Measurements from ENCODE around the gene GSC2. TPM values are rescaled to one million over a fixed set of nuclear protein-coding genes. Genes with fewer than 3 reads are reported as not detected.

GSC2 gene
- total and polyA plus RNA-seq, 12 donors: not detected

DNA sequence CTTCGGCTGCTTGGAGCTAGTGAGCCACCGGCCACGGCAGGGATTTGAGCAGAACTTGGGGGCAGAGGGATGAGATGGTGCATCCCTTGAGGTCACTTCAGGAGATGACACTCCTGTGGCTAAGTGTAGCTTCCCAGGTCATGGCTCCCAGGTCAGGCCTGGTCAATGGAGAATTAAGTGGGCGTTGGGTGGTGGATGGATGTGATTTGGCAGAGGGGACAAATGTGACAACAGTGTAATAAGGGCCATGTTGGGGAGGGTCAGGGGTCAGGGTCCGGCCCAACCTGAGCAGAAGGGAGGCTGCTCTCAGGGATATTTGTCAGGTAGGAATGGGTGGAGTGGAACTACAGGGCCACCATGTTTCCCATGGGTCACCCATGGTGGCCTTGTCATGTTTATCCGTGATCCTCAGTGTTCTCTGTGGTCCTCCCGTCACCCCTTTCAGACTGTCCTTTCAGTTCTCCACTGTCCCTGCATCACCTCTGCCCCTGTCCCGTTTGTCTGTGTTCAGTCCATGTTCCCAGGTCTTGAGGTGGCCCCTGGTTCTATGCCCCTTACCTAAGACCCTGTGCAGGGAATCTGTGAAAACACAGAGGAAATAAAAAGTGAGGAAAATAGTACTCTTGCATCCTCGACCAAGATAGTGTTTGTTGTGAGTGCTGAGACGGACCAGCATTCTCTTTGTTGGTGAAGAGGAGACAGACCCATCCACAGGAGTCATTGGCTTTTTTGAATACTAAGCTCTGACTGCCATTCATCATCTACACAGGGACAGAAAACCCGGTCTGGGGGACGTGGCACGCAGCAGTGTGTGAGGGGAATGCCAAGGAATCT, 22.3 kb upstream of the GSC2 start:
- no peak for TF ChIP-seq POLR2A (IDR thresholded peaks at IDR 0.05)
- TF ChIP-seq, protein P1, sequence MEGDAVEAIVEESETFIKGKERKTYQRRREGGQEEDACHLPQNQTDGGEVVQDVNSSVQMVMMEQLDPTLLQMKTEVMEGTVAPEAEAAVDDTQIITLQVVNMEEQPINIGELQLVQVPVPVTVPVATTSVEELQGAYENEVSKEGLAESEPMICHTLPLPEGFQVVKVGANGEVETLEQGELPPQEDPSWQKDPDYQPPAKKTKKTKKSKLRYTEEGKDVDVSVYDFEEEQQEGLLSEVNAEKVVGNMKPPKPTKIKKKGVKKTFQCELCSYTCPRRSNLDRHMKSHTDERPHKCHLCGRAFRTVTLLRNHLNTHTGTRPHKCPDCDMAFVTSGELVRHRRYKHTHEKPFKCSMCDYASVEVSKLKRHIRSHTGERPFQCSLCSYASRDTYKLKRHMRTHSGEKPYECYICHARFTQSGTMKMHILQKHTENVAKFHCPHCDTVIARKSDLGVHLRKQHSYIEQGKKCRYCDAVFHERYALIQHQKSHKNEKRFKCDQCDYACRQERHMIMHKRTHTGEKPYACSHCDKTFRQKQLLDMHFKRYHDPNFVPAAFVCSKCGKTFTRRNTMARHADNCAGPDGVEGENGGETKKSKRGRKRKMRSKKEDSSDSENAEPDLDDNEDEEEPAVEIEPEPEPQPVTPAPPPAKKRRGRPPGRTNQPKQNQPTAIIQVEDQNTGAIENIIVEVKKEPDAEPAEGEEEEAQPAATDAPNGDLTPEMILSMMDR (IDR thresholded peaks at IDR 0.05): no peak
- Histone ChIP-seq H3K9me3 (replicated peaks in 1 of 3) (no peaks in the 10 kb centered on the region), H3K27me3 (peaks cover 7% of the 10 kb centered on the region), H3K27ac (peak overlapping the region; percentile 44 to 95 (median 83)), H3K4me3 (peak overlapping the region; percentile 85 to 96 (median 88)), H3K36me3 (replicated peaks in 1 of 2) (peaks cover 0 to 5% of the 10 kb centered on the region in 2 donors), H3K4me1 (replicated peaks in 1 of 2) (peaks cover 39 to 46% of the 10 kb centered on the region in 2 donors)
- no peak for DNase-seq
- WGBS, 4 donors: 32 to 53% (median 37%) methylated on average over 10 to 13 of the region's 13 CpGs
- intact Hi-C loops (cut with DNase I): no loop called here

DNA sequence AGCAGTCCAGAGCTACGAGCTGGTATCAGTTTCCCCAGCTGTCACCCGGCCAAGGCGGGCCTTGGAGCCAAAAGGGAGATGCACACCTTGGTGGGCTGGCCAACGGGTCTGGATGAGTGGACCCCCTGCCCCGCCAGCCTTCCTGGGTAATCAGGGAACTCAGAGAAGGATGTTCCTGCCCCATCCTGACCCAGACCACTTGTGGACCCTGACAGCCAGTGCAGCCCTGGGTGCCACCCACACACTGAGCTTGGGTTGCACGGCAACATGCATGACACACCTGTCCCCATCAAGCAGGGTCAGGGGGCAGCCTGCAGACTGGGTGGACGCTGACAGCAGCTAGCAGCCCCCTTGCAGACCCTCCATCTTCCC, 19.8 kb upstream of the GSC2 start:
- TF ChIP-seq, protein P1 (IDR thresholded peaks at IDR 0.05): no peak
- TF ChIP-seq POLR2A (IDR thresholded peaks at IDR 0.05): no peak
- no peak for DNase-seq
- Histone ChIP-seq H3K27ac (no peak overlapping the region), H3K9me3 (replicated peaks in 1 of 3) (no peaks in the 10 kb centered on the region), H3K27me3 (peaks cover 9% of the 10 kb centered on the region), H3K4me1 (replicated peaks in 1 of 2) (peaks cover 34 to 37% of the 10 kb centered on the region in 2 donors), H3K36me3 (replicated peaks in 1 of 2) (no peaks in the 10 kb centered on the region), H3K4me3 (peak overlapping the region in 1 of 4 donors; percentile 42)
- intact Hi-C loops (cut with DNase I): no loop called here
- 49 to 61% (median 57%) methylated on average over 1 to 7 of the region's 7 CpGs for WGBS, 4 donors

DNA sequence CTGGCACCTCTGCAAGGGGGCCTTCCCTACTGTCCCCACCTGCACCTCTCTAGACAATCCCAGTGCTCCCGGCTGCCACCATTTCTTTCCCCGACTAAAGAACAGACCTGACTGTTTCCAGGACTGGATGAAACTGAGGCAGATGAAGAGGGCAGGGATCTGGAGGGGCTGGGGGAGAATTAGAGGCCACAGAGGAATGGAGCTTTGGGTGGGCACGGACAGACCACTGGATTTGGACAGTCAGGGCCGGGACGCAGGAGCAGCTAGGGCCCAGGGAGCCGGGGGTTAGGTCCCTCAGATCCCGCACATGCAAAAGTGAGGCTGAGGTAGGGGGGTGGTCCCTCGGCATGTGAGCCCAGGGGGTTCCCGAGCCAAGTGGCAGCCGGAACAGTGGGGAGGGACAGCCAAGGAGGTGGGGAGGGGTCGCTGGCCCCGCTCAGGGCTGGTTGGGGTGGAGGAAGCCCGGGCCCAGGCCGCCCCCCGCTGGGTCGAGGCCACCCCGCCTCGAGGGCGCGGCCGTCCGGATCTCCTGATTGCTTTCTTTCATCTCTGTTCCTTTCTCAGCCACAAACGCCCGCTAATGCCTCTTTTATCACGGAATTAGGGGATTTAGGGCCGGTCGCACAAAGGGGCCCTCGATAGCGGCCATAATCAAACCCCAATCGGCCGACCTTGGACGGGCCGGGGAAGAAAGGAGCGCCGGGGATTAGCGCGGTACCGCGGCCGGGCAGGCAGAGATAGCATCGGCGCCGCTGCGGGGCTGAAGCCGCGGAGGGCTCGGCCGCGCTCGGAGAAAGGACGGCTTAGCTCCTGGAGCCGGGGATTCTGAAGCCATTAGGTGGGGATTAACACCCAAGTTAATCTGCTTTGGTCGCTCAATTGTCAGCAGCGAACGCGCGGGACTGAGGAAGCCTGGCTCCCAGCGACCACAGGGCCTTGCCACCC, 19.2 kb upstream of the GSC2 start:
- H3K27me3 ChIP-seq: peaks cover 9% of the 10 kb centered on the region
- WGBS, 4 donors: 5 to 8% (median 7%) methylated on average over 39 to 58 of the region's 58 CpGs
- H3K4me3 ChIP-seq: peak overlapping the region in 1 of 4 donors; percentile 42
- H3K9me3 ChIP-seq (replicated peaks in 1 of 3): no peaks in the 10 kb centered on the region
- no peak for DNase-seq
- intact Hi-C loops (cut with DNase I): no loop called here
- no peak overlapping the region for H3K27ac ChIP-seq
- H3K36me3 ChIP-seq (replicated peaks in 1 of 2): no peaks in the 10 kb centered on the region
- no peak for TF ChIP-seq POLR2A (IDR thresholded peaks at IDR 0.05)
- TF ChIP-seq, protein P1 (IDR thresholded peaks at IDR 0.05): no peak
- peaks cover 28 to 31% of the 10 kb centered on the region in 2 donors for H3K4me1 ChIP-seq (replicated peaks in 1 of 2)

Measured in adrenal gland (tissue), 12 donors.